OCI-LY3 (cell line): ENCODE data around the gene TMEM255A.

ENCODE experiments used
- H2AFZ ChIP-seq: fragments of 200-600, 300-600 bp; shearing (Covaris generic); 2 replicates; pipeline ENCODE4 v1.6.0; 2014; ENCODE audit warnings: antibody characterized with exemption, low read depth, low read length
- H3K27ac ChIP-seq: fragments of 200-600, 300-600 bp; sonication (generic); 2 replicates; pipeline ENCODE4 v1.5.1; 2014; ENCODE audit warnings: mild to moderate bottlenecking, low read length, moderate library complexity, mixed read lengths
- H3K27me3 ChIP-seq: fragments of 200-600, 300-600 bp; sonication (generic); 2 replicates; pipeline ENCODE4 v1.6.1; 2014; ENCODE audit warnings: low read depth, low read length, mixed read lengths
- H3K36me3 ChIP-seq: fragments of 200-600, 300-600 bp; sonication (generic); replicated peaks from 2 replicates; pipeline ENCODE3; 2014; ENCODE audit warnings: low read depth, low read length, mixed read lengths
- H3K4me1 ChIP-seq: fragments of 300-600, 200-600 bp; sonication (generic); 2 replicates; pipeline ENCODE4 v1.6.1; 2014; ENCODE audit warnings: low read length, mixed read lengths
- H3K4me2 ChIP-seq: fragments of 200-600, 300-600 bp; sonication (generic); 2 replicates; pipeline ENCODE4 v1.6.1; 2014; ENCODE audit warnings: low read length, mixed read lengths
- H3K4me3 ChIP-seq: fragments of 300-600, 200-600 bp; sonication (generic); 2 replicates; pipeline ENCODE4 v1.5.1; 2014; ENCODE audit warnings: antibody characterized with exemption, mild to moderate bottlenecking, low read length, moderate library complexity
- H3K79me2 ChIP-seq: fragments of 300-600, 200-600 bp; shearing (Covaris generic); 2 replicates; pipeline ENCODE4 v1.6.1; 2014; ENCODE audit warnings: mild to moderate bottlenecking, low read length, mixed read lengths
- H3K9ac ChIP-seq: fragments of 300-600, 200-600 bp; shearing (Covaris generic); 2 replicates; pipeline ENCODE4 v1.6.0; 2014; ENCODE audit warnings: mild to moderate bottlenecking, low read length, moderate library complexity
- H3K9me3 ChIP-seq: fragments of 200-600, 300-600 bp; shearing (Covaris generic); 2 replicates; pipeline ENCODE4 v1.6.1; 2014; ENCODE audit warnings: low read length, mixed read lengths; ENCODE audit not compliant: insufficient read depth
- H4K20me1 ChIP-seq: fragments of 200-600, 300-600 bp; sonication (generic); 2 replicates; pipeline ENCODE4 v1.6.1; 2016; ENCODE audit warnings: low read length, mixed read lengths; ENCODE audit not compliant: insufficient read depth
- CTCF ChIP-seq: fragments of 200-600, 300-600 bp; sonication (generic); IDR thresholded peaks from 2 replicates; pipeline ENCODE4 v1.5.1; 2014; ENCODE audit warnings: antibody characterized with exemption, low read length, low read depth
- EZH2phosphoT487 ChIP-seq: fragments of 200-600 bp; shearing (Covaris generic); IDR thresholded peaks from 2 replicates; pipeline ENCODE4 v1.6.1; 2018; ENCODE audit warnings: antibody characterized with exemption, mixed run types, low read depth

The TMEM255A gene

GRCh38 chrX:120270567-120270966 is 40.7 kb downstream of the TMEM255A start:
- H2AFZ ChIP-seq: no peak overlapping the region
- no peaks in the 10 kb centered on the region for H3K36me3 ChIP-seq
- H3K9me3 ChIP-seq: no peaks in the 10 kb centered on the region
- no peaks in the 10 kb centered on the region for H4K20me1 ChIP-seq
- no peak overlapping the region for H3K27ac ChIP-seq
- no peaks in the 10 kb centered on the region for H3K79me2 ChIP-seq
- no peak overlapping the region for H3K4me2 ChIP-seq
- H3K4me3 ChIP-seq: no peak overlapping the region
- TF ChIP-seq CTCF: no peak
- TF ChIP-seq EZH2phosphoT487: no peak
- H3K27me3 ChIP-seq: no peaks in the 10 kb centered on the region
- no peak overlapping the region for H3K9ac ChIP-seq
- peaks cover 10% of the 10 kb centered on the region for H3K4me1 ChIP-seq

DNA sequence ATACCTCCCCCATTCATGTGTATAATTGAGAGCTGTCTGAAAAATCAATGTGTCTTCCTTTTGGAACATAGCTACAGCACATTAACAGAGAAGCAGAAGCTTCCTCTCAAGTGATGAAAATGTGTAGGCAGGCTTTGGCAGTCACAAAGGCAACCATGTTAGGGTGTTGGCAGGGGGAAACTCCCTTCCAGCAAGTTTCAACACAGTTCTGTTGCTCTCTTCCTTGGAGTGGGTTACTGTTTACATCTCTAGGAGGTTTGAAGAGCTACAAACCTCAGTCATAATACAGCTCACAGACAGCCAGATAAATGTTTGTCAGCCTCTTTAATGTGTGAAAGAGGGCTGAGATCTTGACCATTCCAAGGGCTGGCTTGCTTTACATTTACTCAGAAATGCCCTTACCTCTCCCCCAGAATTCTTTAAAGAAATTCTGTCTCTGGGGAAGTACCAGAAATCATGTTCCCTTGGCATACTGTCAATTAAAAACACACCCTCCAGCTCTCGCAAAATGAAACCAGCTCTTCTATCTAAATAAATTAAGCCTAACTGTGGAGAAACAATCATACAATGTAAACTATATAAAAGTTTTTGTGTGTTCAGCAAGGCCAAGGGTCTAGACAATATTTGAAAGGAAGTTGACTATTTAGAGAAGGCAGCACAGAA is 41.8 kb downstream of the TMEM255A start:
- TF ChIP-seq EZH2phosphoT487: no peak
- TF ChIP-seq CTCF: no peak
- Histone ChIP-seq H3K36me3 (no peaks in the 10 kb centered on the region), H3K79me2 (no peaks in the 10 kb centered on the region), H3K9ac (no peak overlapping the region), H3K4me3 (no peak overlapping the region), H2AFZ (peak overlapping the region; percentile 30; the same call in 1 of the 2 replicates), H3K9me3 (no peaks in the 10 kb centered on the region), H4K20me1 (no peaks in the 10 kb centered on the region), H3K27ac (no peak overlapping the region), H3K4me1 (peaks cover 10% of the 10 kb centered on the region), H3K4me2 (peak overlapping the region; percentile 35), H3K27me3 (no peaks in the 10 kb centered on the region)

DNA sequence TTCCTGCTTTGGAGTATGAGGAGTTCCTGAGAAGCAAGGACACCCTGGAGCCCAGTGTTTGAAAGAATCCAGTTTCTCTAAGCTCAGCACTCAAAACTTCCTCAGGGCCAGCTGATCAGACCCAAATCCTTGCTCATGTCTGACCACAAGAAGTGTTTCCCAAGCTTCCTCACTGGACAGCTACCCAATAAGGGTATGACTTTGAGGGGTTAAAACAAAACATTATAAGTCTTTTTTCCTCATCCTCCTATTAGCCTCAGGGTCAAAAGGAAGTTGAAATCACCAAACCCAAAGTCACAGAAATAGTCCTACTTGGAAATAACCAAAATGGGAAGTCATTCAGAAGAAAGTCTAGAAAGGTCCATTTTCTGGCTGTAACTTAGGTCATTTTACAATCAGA is 46.9 kb downstream of the TMEM255A start:
- Histone ChIP-seq H3K36me3 (no peaks in the 10 kb centered on the region), H3K27me3 (no peaks in the 10 kb centered on the region), H3K4me2 (no peak overlapping the region), H3K9ac (no peak overlapping the region), H3K4me1 (peaks cover 32% of the 10 kb centered on the region), H3K27ac (no peak overlapping the region), H3K4me3 (no peak overlapping the region), H2AFZ (no peak overlapping the region), H3K9me3 (no peaks in the 10 kb centered on the region), H3K79me2 (no peaks in the 10 kb centered on the region), H4K20me1 (no peaks in the 10 kb centered on the region)
- TF ChIP-seq EZH2phosphoT487 (no peak), CTCF (no peak)

- peak overlapping the region; percentile 53 for H3K9ac ChIP-seq
- H3K4me2 ChIP-seq: peak overlapping the region; percentile 86
- no peaks in the 10 kb centered on the region for H3K27me3 ChIP-seq
- H3K9me3 ChIP-seq: no peaks in the 10 kb centered on the region
- peak overlapping the region; percentile 42; the same call in 1 of the 2 replicates for H3K4me3 ChIP-seq
- H3K36me3 ChIP-seq: peaks cover 4% of the 10 kb centered on the region
- peaks cover 29% of the 10 kb centered on the region for H3K4me1 ChIP-seq
- TF ChIP-seq EZH2phosphoT487 (no peak), CTCF (no peak)
- H3K79me2 ChIP-seq: no peaks in the 10 kb centered on the region
- peak overlapping the region; percentile 73 for H3K27ac ChIP-seq
- H4K20me1 ChIP-seq: no peaks in the 10 kb centered on the region
- no peak overlapping the region for H2AFZ ChIP-seq
Observed at GRCh38 chrX:120262859-120263708, 48.2 kb downstream of the TMEM255A start.
